Uterus (tissue), 4 donors: Measurements from ENCODE around the gene CPE. TPM values are rescaled to one million over a fixed set of nuclear protein-coding genes. Genes with fewer than 3 reads are reported as not detected.

Experiments used
- DNase-seq, 2 donors: peaks; one replicate each; pipeline ENCODE4 v3.0.0-alpha.2; 2019 to 2020
- H3K27ac ChIP-seq, 2 donors: fragments of 200-600 bp; sonication (generic); 1 replicate in 1 of 2; 2 replicates in 1 of 2; pipeline ENCODE4 v1.5.1; 2016 to 2018
- H3K27me3 ChIP-seq, 2 donors: fragments of 200-600 bp; sonication (generic); one replicate each; pipeline ENCODE4 v1.5.1; 2018 to 2019; ENCODE audit warnings: control low read depth in 1 of 2
- H3K36me3 ChIP-seq, 2 donors: fragments of 200-600 bp; sonication (generic); one replicate each; pipeline ENCODE4 v1.5.1; 2019; ENCODE audit warnings: control low read depth in 1 of 2
- H3K4me1 ChIP-seq, 2 donors: fragments of 200-600 bp; sonication (generic); one replicate each; pipeline ENCODE4 v1.5.1; 2018 to 2019; ENCODE audit warnings: control low read depth in 1 of 2
- H3K4me3 ChIP-seq, 2 donors: fragments of 200-600 bp; sonication (generic); 1 replicate in 1 of 2; 2 replicates in 1 of 2; pipeline ENCODE4 v1.5.1; 2018 to 2019; ENCODE audit warnings: mild to moderate bottlenecking in 1 of 2
- H3K9me3 ChIP-seq, 2 donors: fragments of 200-600 bp; sonication (generic); one replicate each; pipeline ENCODE4 v1.5.1; 2019; ENCODE audit warnings: control low read depth in 1 of 2
- POLR2A ChIP-seq, 2 donors: fragments of 450-650 bp; IDR thresholded peaks; one replicate each; pipeline ENCODE4 v1.6.1; 2016; ENCODE audit warnings: antibody characterized with exemption in 2 of 2, mild to moderate bottlenecking in 1 of 2, moderate library complexity in 1 of 2
- intact Hi-C: fragments of 100-400 bp; cut with DNase I; formaldehyde crosslinking; loops from one replicate; pipeline ENCODE4 v1.15.1; 2023; ENCODE audit warnings: low total_unique reads
- total RNA-seq, 4 donors: library from RNA; depleted of rRNA in 3 of 4; stranded (reverse); fragments of >200 nt in 3 of 4; gene quantifications; one replicate each; pipeline versions ENCODE4 v1.1.0 to v1.2.4, GENCODE V29; 2014 to 2023
- TF ChIP-seq, protein P1 (sequence below), 4 experiments: fragments of 200-600 bp in 2 of 4; fragments of 450-650 bp in 2 of 4; sonication (generic) in 2 of 4; IDR thresholded peaks; one replicate each; pipeline ENCODE4 v1.5.1; 2016 to 2019; ENCODE audit warnings: antibody characterized with exemption in 4 of 4, mild to moderate bottlenecking in 2 of 4, moderate library complexity in 1 of 4
- donor health status: DM: yes; HTN: yes; CAD: no.

CPE gene
- total RNA-seq, 4 donors from 2014 or later, result 85.0 to 395 (median 129) TPM

- Histone ChIP-seq H3K4me3 (no peak overlapping the region), H3K9me3 (no peaks in the 10 kb centered on the region), H3K4me1 (no peaks in the 10 kb centered on the region), H3K27me3 (no peaks in the 10 kb centered on the region), H3K27ac (no peak overlapping the region), H3K36me3 (no peaks in the 10 kb centered on the region)
- intact Hi-C loops, result no loop called here
- no peak for DNase-seq
- TF ChIP-seq, protein P1, sequence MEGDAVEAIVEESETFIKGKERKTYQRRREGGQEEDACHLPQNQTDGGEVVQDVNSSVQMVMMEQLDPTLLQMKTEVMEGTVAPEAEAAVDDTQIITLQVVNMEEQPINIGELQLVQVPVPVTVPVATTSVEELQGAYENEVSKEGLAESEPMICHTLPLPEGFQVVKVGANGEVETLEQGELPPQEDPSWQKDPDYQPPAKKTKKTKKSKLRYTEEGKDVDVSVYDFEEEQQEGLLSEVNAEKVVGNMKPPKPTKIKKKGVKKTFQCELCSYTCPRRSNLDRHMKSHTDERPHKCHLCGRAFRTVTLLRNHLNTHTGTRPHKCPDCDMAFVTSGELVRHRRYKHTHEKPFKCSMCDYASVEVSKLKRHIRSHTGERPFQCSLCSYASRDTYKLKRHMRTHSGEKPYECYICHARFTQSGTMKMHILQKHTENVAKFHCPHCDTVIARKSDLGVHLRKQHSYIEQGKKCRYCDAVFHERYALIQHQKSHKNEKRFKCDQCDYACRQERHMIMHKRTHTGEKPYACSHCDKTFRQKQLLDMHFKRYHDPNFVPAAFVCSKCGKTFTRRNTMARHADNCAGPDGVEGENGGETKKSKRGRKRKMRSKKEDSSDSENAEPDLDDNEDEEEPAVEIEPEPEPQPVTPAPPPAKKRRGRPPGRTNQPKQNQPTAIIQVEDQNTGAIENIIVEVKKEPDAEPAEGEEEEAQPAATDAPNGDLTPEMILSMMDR (IDR thresholded peaks at IDR 0.05), result no peak
- TF ChIP-seq POLR2A (IDR thresholded peaks at IDR 0.05), result no peak
These were observed 33.0 kb upstream of the CPE start for GRCh38 chr4:165345666-165346417.

GRCh38 chr4:165347647-165348569 lies 30.9 kb upstream of the CPE start:
- no peaks in the 10 kb centered on the region for H3K36me3 ChIP-seq
- H3K27ac ChIP-seq, result no peak overlapping the region
- TF ChIP-seq POLR2A (IDR thresholded peaks at IDR 0.05), result no peak
- TF ChIP-seq, protein P1 (IDR thresholded peaks at IDR 0.05), result no peak
- intact Hi-C loops, result no loop called here
- H3K9me3 ChIP-seq, result no peaks in the 10 kb centered on the region
- no peaks in the 10 kb centered on the region for H3K27me3 ChIP-seq
- H3K4me3 ChIP-seq, result no peak overlapping the region
- no peak for DNase-seq
- no peaks in the 10 kb centered on the region for H3K4me1 ChIP-seq

DNA sequence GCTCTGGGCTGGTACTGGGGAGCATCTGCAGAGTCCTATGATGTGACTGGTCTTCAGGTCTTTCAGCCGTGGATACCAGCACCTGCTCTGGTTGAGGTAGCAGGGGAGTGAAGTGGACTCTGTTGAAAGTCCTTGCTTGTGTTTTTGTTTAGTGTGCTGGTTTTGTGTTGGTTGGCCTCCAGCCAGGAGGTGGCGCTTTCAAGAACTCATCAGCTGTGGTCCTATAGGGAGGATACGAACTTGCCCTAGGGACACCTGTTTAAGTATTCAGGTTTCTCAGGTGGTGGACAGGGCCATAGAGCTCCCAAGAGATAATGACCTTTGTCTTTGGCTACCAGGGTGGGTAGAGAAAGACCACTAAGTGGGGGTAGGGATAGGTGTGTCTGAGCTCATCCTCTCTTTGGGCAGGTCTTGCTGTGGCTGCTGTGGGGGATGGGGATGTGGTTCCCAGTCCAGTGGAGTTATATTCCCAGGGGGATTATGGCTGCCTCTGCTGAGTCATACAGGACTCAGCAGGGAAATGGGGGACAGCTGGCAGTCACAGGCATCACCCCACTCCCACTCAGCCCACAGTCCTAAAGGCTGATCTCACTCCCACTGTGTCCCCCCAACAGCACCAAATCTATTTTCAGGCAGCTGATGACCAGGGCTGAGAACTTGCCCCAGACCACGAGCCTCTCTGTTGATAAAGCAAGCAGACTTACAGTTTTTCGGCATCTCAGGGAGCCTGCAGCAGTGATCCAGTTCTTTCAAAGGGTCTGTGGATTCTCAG lies 27.3 kb upstream of the CPE start:
- no peaks in the 10 kb centered on the region for H3K36me3 ChIP-seq
- no peak for DNase-seq
- intact Hi-C loops, result loop anchor here (10.0 kb wide), 1 partner anchor 113 kb away; no protein-coding TSS in a partner anchor
- TF ChIP-seq POLR2A (IDR thresholded peaks at IDR 0.05), result no peak
- TF ChIP-seq, protein P1 (IDR thresholded peaks at IDR 0.05), result no peak
- H3K27me3 ChIP-seq, result no peaks in the 10 kb centered on the region
- H3K4me3 ChIP-seq, result no peak overlapping the region
- H3K4me1 ChIP-seq, result no peaks in the 10 kb centered on the region
- H3K9me3 ChIP-seq, result no peaks in the 10 kb centered on the region
- no peak overlapping the region for H3K27ac ChIP-seq

DNA sequence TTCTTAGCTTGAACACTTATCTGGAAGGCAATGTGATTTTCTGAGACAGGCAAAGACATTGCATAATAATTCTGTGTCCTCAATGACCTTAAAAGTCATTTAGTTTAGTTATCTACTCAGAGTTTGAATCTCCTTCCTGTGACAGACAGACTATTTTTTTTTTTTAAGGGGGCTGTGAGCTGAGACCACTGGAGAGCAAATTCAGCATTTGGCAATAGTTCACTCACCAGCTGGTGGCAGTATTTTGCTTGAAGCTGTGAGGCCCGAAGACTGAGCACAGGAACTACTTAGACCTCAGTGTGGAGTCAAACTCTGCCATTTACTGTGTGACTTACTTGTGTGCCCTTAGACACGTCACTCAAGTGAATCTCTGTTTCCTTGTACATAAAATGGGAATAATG lies 22.9 kb upstream of the CPE start:
- intact Hi-C loops, result loop anchor here (10.0 kb wide), 1 partner anchor 109 kb away; no protein-coding TSS in a partner anchor
- no peaks in the 10 kb centered on the region for H3K36me3 ChIP-seq

More for the DNA sequence above, 22.9 kb upstream of the CPE start:
- no peak overlapping the region for H3K27ac ChIP-seq
- TF ChIP-seq, protein P1 (IDR thresholded peaks at IDR 0.05), result peak in 3 of 4 experiments; percentile 17 to 38 (median 26)
- TF ChIP-seq POLR2A (IDR thresholded peaks at IDR 0.05), result no peak
- H3K4me3 ChIP-seq, result no peak overlapping the region
- no peaks in the 10 kb centered on the region for H3K4me1 ChIP-seq
- no peaks in the 10 kb centered on the region for H3K27me3 ChIP-seq
- H3K9me3 ChIP-seq, result no peaks in the 10 kb centered on the region
- DNase-seq, result peak in 1 of 2 donors; percentile 18
